ENCODE results near the gene MSANTD7.

- no peak for TF ChIP-seq POLR2A (IDR thresholded peaks at IDR 0.05; ENCODE audit: low read depth, low read length)
- TF ChIP-seq POLR2AphosphoS5 (IDR thresholded peaks at IDR 0.05; ENCODE audit: low read depth, low read length), result no peak
- TF ChIP-seq POU2F2 (IDR thresholded peaks at IDR 0.05; ENCODE audit: low read depth, low read length), result no peak
- no peak for TF ChIP-seq TAF1 (IDR thresholded peaks at IDR 0.05; ENCODE audit: low read depth, low read length)
- TF ChIP-seq SPI1 (IDR thresholded peaks at IDR 0.05; ENCODE audit: low read depth, low read length), result no peak
- no peak for TF ChIP-seq PAX5 (IDR thresholded peaks at IDR 0.05; ENCODE audit: insufficient read depth, low read length, severe bottlenecking)
Observed at GRCh38 chr10:14833106-14833505, 5.0 kb upstream of the MSANTD7 start.
